Caco-2 (cell line): Measurements from ENCODE around the gene KDM4B. TPM values are rescaled to one million over a fixed set of nuclear protein-coding genes. Genes with fewer than 3 reads are reported as not detected.

ENCODE experiments used
- BruUV-seq: library from RNA; stranded (reverse); fragments of 400-500 nt; replicated peaks from 2 replicates; lab custom pipeline; 2021; lab: Mats Ljungman, UMichigan
- CTCF ChIA-PET: fragments of 300-600 bp; sonication (Branson Sonifier 250); formaldehyde crosslinking; loops from one replicate; lab custom pipeline; 2022; ENCODE audit warnings: antibody characterized with exemption; lab: Charles Lee
- POLR2A ChIA-PET: fragments of 300-600 bp; sonication (Branson Sonifier 250); formaldehyde crosslinking; loops from one replicate; lab custom pipeline; 2022; ENCODE audit warnings: antibody characterized with exemption; lab: Charles Lee
- DNase-seq, 2 experiments: peaks; one replicate each; pipeline versions ENCODE4 v3.0.0 to v3.0.0-alpha.2; 2020 to 2022
- H3K27me3 ChIP-seq: replicated peaks from 2 replicates; pipeline ENCODE4 v1.6.0; 2011; ENCODE audit warnings: low read length; ENCODE audit not compliant: control insufficient read depth, insufficient read depth
- H3K36me3 ChIP-seq: 2 replicates; pipeline ENCODE4 v1.5.1; 2011; ENCODE audit warnings: low read length; ENCODE audit not compliant: control insufficient read depth, insufficient read depth
- H3K4me1 ChIP-seq: fragments of 250-450 bp; sonication (Bioruptor Pico); 2 replicates; pipeline ENCODE4 v1.5.1; 2020; ENCODE audit warnings: mild to moderate bottlenecking
- H3K4me3 ChIP-seq: 2 replicates; pipeline ENCODE4 v1.5.1; 2011; ENCODE audit warnings: low read depth, mild to moderate bottlenecking, control low read depth, low read length
- H3K9me3 ChIP-seq: fragments of 250-450 bp; sonication (Bioruptor Pico); 2 replicates; pipeline ENCODE4 v1.5.1; 2020; ENCODE audit warnings: mild to moderate bottlenecking, moderate library complexity
- H3K27ac Mint-ChIP-seq: one replicate; pipeline ENCODE4 v1.8.0; 2022; ENCODE audit warnings: mixed read lengths; ENCODE audit not compliant: unreplicated experiment
- H3K27me3 Mint-ChIP-seq: one replicate; pipeline ENCODE4 v1.8.0; 2022; ENCODE audit warnings: mixed read lengths; ENCODE audit not compliant: insufficient read depth, unreplicated experiment
- H3K36me3 Mint-ChIP-seq: one replicate; pipeline ENCODE4 v1.8.0; 2022; ENCODE audit warnings: mild to moderate bottlenecking, mixed read lengths; ENCODE audit not compliant: insufficient read depth, unreplicated experiment
- H3K4me1 Mint-ChIP-seq: one replicate; pipeline ENCODE4 v1.8.0; 2022; ENCODE audit warnings: low read depth, mixed read lengths; ENCODE audit not compliant: unreplicated experiment
- H3K4me3 Mint-ChIP-seq: one replicate; pipeline ENCODE4 v1.8.0; 2022; ENCODE audit warnings: mild to moderate bottlenecking, moderate library complexity, mixed read lengths; ENCODE audit not compliant: unreplicated experiment
- H3K9me3 Mint-ChIP-seq: one replicate; pipeline ENCODE4 v1.8.0; 2022; ENCODE audit warnings: mixed read lengths; ENCODE audit not compliant: unreplicated experiment
- intact Hi-C: fragments of 100-400 bp; cut with micrococcal nuclease; formaldehyde crosslinking; loops from one replicate; pipeline ENCODE4 v1.10.0; 2022; ENCODE audit not compliant: unreplicated experiment
- total RNA-seq: library from RNA; stranded (reverse); gene quantifications from 2 replicates; pipeline ENCODE4 v1.2.3, GENCODE V29; 2022
- TF ChIP-seq, protein P1 (sequence below), 2 experiments: fragments of 200-600 bp in 1 of 2; IDR thresholded peaks; 1 replicate in 1 of 2; 2 replicates in 1 of 2; pipeline versions ENCODE4 v1.5.1 to v1.8.0; 2011 to 2022; ENCODE audit warnings: antibody characterized with exemption in 1 of 2, control low read depth in 1 of 2, inconsistent platforms in 1 of 2, low read depth in 1 of 2, low read length in 1 of 2, mild to moderate bottlenecking in 1 of 2, moderate library complexity in 1 of 2; ENCODE audit not compliant: insufficient read depth in 1 of 2, severe bottlenecking in 1 of 2, unreplicated experiment in 1 of 2

Gene KDM4B
- total RNA-seq, 1 experiment from 2014 or later = 27.4 TPM

- CTCF ChIA-PET = no interaction called here
- Histone ChIP-seq H3K4me1 (no peaks in the 10 kb centered on the region), H3K4me3 (no peak overlapping the region), H3K9me3 (no peaks in the 10 kb centered on the region), H3K36me3 (no peaks in the 10 kb centered on the region), H3K27me3 (no peaks in the 10 kb centered on the region)
- Mint-ChIP-seq H3K4me3 (no peak overlapping the region), H3K4me1 (no peaks in the 10 kb centered on the region), H3K9me3 (no peaks in the 10 kb centered on the region), H3K36me3 (no peaks in the 10 kb centered on the region), H3K27ac (peak overlapping the region; percentile 27), H3K27me3 (no peaks in the 10 kb centered on the region)
- BruUV-seq = no TSS peak
- POLR2A ChIA-PET = no interaction called here
- TF ChIP-seq, protein P1, sequence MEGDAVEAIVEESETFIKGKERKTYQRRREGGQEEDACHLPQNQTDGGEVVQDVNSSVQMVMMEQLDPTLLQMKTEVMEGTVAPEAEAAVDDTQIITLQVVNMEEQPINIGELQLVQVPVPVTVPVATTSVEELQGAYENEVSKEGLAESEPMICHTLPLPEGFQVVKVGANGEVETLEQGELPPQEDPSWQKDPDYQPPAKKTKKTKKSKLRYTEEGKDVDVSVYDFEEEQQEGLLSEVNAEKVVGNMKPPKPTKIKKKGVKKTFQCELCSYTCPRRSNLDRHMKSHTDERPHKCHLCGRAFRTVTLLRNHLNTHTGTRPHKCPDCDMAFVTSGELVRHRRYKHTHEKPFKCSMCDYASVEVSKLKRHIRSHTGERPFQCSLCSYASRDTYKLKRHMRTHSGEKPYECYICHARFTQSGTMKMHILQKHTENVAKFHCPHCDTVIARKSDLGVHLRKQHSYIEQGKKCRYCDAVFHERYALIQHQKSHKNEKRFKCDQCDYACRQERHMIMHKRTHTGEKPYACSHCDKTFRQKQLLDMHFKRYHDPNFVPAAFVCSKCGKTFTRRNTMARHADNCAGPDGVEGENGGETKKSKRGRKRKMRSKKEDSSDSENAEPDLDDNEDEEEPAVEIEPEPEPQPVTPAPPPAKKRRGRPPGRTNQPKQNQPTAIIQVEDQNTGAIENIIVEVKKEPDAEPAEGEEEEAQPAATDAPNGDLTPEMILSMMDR (IDR thresholded peaks at IDR 0.05; ENCODE audit: insufficient read depth in 1 of 2, low read depth in 1 of 2, low read length in 1 of 2, severe bottlenecking in 1 of 2, unreplicated experiment in 1 of 2) = no peak
- DNase-seq = no peak
- intact Hi-C loops = no loop called here
Observed at GRCh38 chr19:5023128-5023571, 54.2 kb downstream of the KDM4B start.

- H3K9me3 ChIP-seq = no peaks in the 10 kb centered on the region
- no peak overlapping the region for H3K4me3 ChIP-seq
- H3K27ac Mint-ChIP-seq = no peak overlapping the region
- no peaks in the 10 kb centered on the region for H3K4me1 Mint-ChIP-seq
- intact Hi-C loops = no loop called here
- ChIA-PET CTCF (no interaction called here), POLR2A (no interaction called here)
- no peaks in the 10 kb centered on the region for H3K36me3 Mint-ChIP-seq
- H3K4me1 ChIP-seq = no peaks in the 10 kb centered on the region
- no peaks in the 10 kb centered on the region for H3K9me3 Mint-ChIP-seq
- no peaks in the 10 kb centered on the region for H3K27me3 Mint-ChIP-seq
- no peaks in the 10 kb centered on the region for H3K27me3 ChIP-seq
- DNase-seq = no peak
- H3K4me3 Mint-ChIP-seq = no peak overlapping the region
- TF ChIP-seq, protein P1 (IDR thresholded peaks at IDR 0.05; ENCODE audit: insufficient read depth in 1 of 2, low read depth in 1 of 2, low read length in 1 of 2, severe bottlenecking in 1 of 2, unreplicated experiment in 1 of 2) = no peak
- BruUV-seq = no TSS peak
- H3K36me3 ChIP-seq = no peaks in the 10 kb centered on the region
Observed at GRCh38 chr19:5024282-5024681, 55.4 kb downstream of the KDM4B start.

DNA sequence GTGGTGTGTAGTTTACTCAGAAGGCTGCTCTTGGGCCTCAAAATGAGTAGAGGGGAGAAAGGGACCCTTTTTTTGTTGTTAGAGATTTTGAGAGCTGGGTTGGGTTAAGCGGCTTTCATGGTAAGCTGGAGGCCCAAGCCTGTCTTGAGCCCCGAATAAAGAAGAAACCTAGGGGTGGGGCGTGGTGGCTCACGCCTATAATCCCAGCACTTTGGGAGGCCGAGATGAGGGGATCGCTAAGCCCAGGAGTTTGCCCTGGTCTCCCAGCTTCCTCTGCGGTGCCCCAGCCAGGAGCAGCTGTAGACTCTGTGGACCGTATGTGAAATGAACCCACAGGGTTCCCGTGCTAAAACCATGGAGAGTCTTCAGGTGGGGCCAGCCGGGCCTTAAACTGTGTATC lies 56.1 kb downstream of the KDM4B start:
- DNase-seq = no peak
- no TSS peak for BruUV-seq
- Mint-ChIP-seq H3K36me3 (no peaks in the 10 kb centered on the region), H3K4me3 (no peak overlapping the region), H3K4me1 (no peaks in the 10 kb centered on the region), H3K9me3 (no peaks in the 10 kb centered on the region), H3K27me3 (no peaks in the 10 kb centered on the region), H3K27ac (no peak overlapping the region)
- POLR2A ChIA-PET = no interaction called here
- intact Hi-C loops = no loop called here
- H3K4me3 ChIP-seq = no peak overlapping the region
- CTCF ChIA-PET = interaction anchor here (0.6 kb wide), 1 partner anchor 129 kb away, joined by 10 read pairs; no protein-coding TSS in a partner anchor
- no peaks in the 10 kb centered on the region for H3K4me1 ChIP-seq
- no peaks in the 10 kb centered on the region for H3K9me3 ChIP-seq
- no peaks in the 10 kb centered on the region for H3K36me3 ChIP-seq
- TF ChIP-seq, protein P1 (IDR thresholded peaks at IDR 0.05; ENCODE audit: insufficient read depth in 1 of 2, low read depth in 1 of 2, low read length in 1 of 2, severe bottlenecking in 1 of 2, unreplicated experiment in 1 of 2) = no peak
- no peaks in the 10 kb centered on the region for H3K27me3 ChIP-seq
